Measurements from ENCODE around the gene DDAH1.

GRCh38 chr1:85277802-85278201 is 187.2 kb downstream of the DDAH1 start:
- no peak for TF ChIP-seq POLR2A (IDR thresholded peaks at IDR 0.05)
- no peak for TF ChIP-seq CTCF (IDR thresholded peaks at IDR 0.05)
